WTC11 (cell line): ENCODE results near the gene DGKG. TPM values are rescaled to one million over a fixed set of nuclear protein-coding genes. Genes with fewer than 3 reads are reported as not detected.

ENCODE experiments used
- ATAC-seq: fragments of 200-7000 bp; cut with Tn5 transposase; 2 replicates; pipeline ENCODE4 v1.10.0; 2021; ENCODE audit warnings: mild to moderate bottlenecking, moderate library complexity
- CTCF ChIA-PET: fragments of 300-600 bp; sonication (Branson Sonifier 250); formaldehyde crosslinking; loops from one replicate; lab custom pipeline; 2021; ENCODE audit warnings: antibody characterized with exemption; lab: Charles Lee
- POLR2A ChIA-PET: fragments of 350-600 bp; sonication (Branson Sonifier 250); formaldehyde crosslinking; loops from one replicate; lab custom pipeline; 2021; ENCODE audit warnings: antibody characterized with exemption; lab: Charles Lee
- DNase-seq: peaks from one replicate; pipeline ENCODE4 v3.0.0; 2021; ENCODE audit warnings: low spot score
- H3K27ac Mint-ChIP-seq: 2 replicates; pipeline ENCODE4 v1.8.0; 2021; ENCODE audit warnings: mixed read lengths
- H3K27me3 Mint-ChIP-seq: 2 replicates; pipeline ENCODE4 v1.8.0; 2021; ENCODE audit warnings: low read depth, mild to moderate bottlenecking, moderate library complexity, mixed read lengths
- H3K36me3 Mint-ChIP-seq: 2 replicates; pipeline ENCODE4 v1.8.0; 2021; ENCODE audit warnings: mixed read lengths
- H3K4me1 Mint-ChIP-seq: 2 replicates; pipeline ENCODE4 v1.8.0; 2022; ENCODE audit warnings: mixed read lengths
- H3K4me3 Mint-ChIP-seq: 2 replicates; pipeline ENCODE4 v1.8.0; 2021; ENCODE audit warnings: mild to moderate bottlenecking, moderate library complexity, mixed read lengths
- H3K9me3 Mint-ChIP-seq: 2 replicates; pipeline ENCODE4 v1.8.0; 2021; ENCODE audit warnings: mixed read lengths
- FOXJ3 ChIP-seq: sonication (generic); formaldehyde crosslinking; IDR thresholded peaks from 2 replicates; pipeline ENCODE4 v1.9.0; 2021; ENCODE audit warnings: missing genetic modification reagents, mild to moderate bottlenecking, borderline replicate concordance
- FOXK1 ChIP-seq: sonication (generic); formaldehyde crosslinking; IDR thresholded peaks from 2 replicates; pipeline ENCODE4 v1.8.0; 2022; ENCODE audit warnings: mild to moderate bottlenecking, moderate library complexity, missing genetic modification reagents
- GRHL2 ChIP-seq: fragments of 250-450 bp; sonication (Bioruptor Pico); IDR thresholded peaks from 2 replicates; pipeline ENCODE4 v1.8.0; 2022; ENCODE audit warnings: mild to moderate bottlenecking, moderate library complexity; ENCODE audit not compliant: insufficient replicate concordance, severe bottlenecking
- JUN ChIP-seq: sonication (generic); formaldehyde crosslinking; IDR thresholded peaks from 2 replicates; pipeline ENCODE4 v1.8.0; 2023; ENCODE audit warnings: mild to moderate bottlenecking, missing genetic modification reagents
- MXD4 ChIP-seq: fragments of 250-450 bp; sonication (Bioruptor Pico); IDR thresholded peaks from 2 replicates; pipeline ENCODE4 v1.8.0; 2021; ENCODE audit warnings: mild to moderate bottlenecking, moderate library complexity, borderline replicate concordance
- MYBL2 ChIP-seq: sonication (generic); formaldehyde crosslinking; IDR thresholded peaks from 2 replicates; pipeline ENCODE4 v1.8.1; 2023; ENCODE audit warnings: mild to moderate bottlenecking, moderate library complexity, missing genetic modification reagents
- NFE2L1 ChIP-seq: sonication (generic); formaldehyde crosslinking; IDR thresholded peaks from 2 replicates; pipeline ENCODE4 v1.8.1; 2023; ENCODE audit warnings: missing genetic modification reagents
- NR3C1 ChIP-seq: sonication (generic); formaldehyde crosslinking; conservative IDR thresholded peaks from 2 replicates; pipeline ENCODE4 v1.8.1; 2023; ENCODE audit warnings: low read depth, mild to moderate bottlenecking, missing genetic modification reagents
- PRRX2 ChIP-seq: fragments of 250-450 bp; sonication (Bioruptor Pico); IDR thresholded peaks from 2 replicates; pipeline ENCODE4 v1.8.0; 2021; ENCODE audit warnings: mild to moderate bottlenecking
- TCF7 ChIP-seq: sonication (generic); formaldehyde crosslinking; IDR thresholded peaks from 2 replicates; pipeline ENCODE4 v1.8.0; 2022; ENCODE audit warnings: mild to moderate bottlenecking, low read depth, missing genetic modification reagents, moderate library complexity
- TP53 ChIP-seq: sonication (generic); formaldehyde crosslinking; IDR thresholded peaks from 2 replicates; pipeline ENCODE4 v1.8.1; 2023; ENCODE audit warnings: mild to moderate bottlenecking, missing genetic modification reagents
- ZNF232 ChIP-seq: sonication (generic); formaldehyde crosslinking; IDR thresholded peaks from 2 replicates; pipeline ENCODE4 v1.8.0; 2022; ENCODE audit warnings: mild to moderate bottlenecking, missing genetic modification reagents
- ZNF263 ChIP-seq: sonication (generic); formaldehyde crosslinking; IDR thresholded peaks from 2 replicates; pipeline ENCODE4 v1.8.1; 2022; ENCODE audit warnings: low read depth, mild to moderate bottlenecking, moderate library complexity, missing genetic modification reagents
- ZNF423 ChIP-seq: fragments of 250-450 bp; sonication (Bioruptor Pico); IDR thresholded peaks from 2 replicates; pipeline ENCODE4 v2.1.2; 2022; ENCODE audit warnings: mild to moderate bottlenecking, moderate library complexity
- ZNF671 ChIP-seq: fragments of 250-450 bp; sonication (Bioruptor Pico); IDR thresholded peaks from 2 replicates; pipeline ENCODE4 v1.8.0; 2021; ENCODE audit warnings: mild to moderate bottlenecking
- total RNA-seq: library from RNA; stranded (reverse); gene quantifications from 3 replicates; pipeline ENCODE4 v1.2.3, GENCODE V29; 2021
- TF ChIP-seq, protein P1 (sequence below): sonication (generic); formaldehyde crosslinking; IDR thresholded peaks from 2 replicates; pipeline ENCODE4 v1.8.0; 2022; ENCODE audit warnings: missing genetic modification reagents
- TF ChIP-seq, protein P2 (sequence below): fragments of 250-450 bp; sonication (Bioruptor Pico); IDR thresholded peaks from 2 replicates; pipeline ENCODE4 v1.9.0; 2021; ENCODE audit warnings: moderate library complexity, mild to moderate bottlenecking, inconsistent platforms, borderline replicate concordance
- TF ChIP-seq, protein P3 (sequence below): sonication (generic); formaldehyde crosslinking; IDR thresholded peaks from 2 replicates; pipeline ENCODE4 v1.8.1; 2023; ENCODE audit warnings: mild to moderate bottlenecking, missing genetic modification reagents, moderate library complexity
- TF ChIP-seq, protein P4 (sequence below): sonication (generic); formaldehyde crosslinking; IDR thresholded peaks from 2 replicates; pipeline ENCODE4 v1.8.0; 2022; ENCODE audit warnings: mild to moderate bottlenecking, missing genetic modification reagents
- TF ChIP-seq, protein P5 (sequence below): fragments of 250-450 bp; sonication (Bioruptor Pico); IDR thresholded peaks from 2 replicates; pipeline ENCODE4 v2.1.2; 2022; ENCODE audit warnings: mild to moderate bottlenecking, moderate library complexity
- TF ChIP-seq, protein P6 (sequence below): fragments of 250-450 bp; sonication (Bioruptor Pico); IDR thresholded peaks from 2 replicates; pipeline ENCODE4 v1.9.0; 2021; ENCODE audit warnings: mild to moderate bottlenecking
- TF ChIP-seq, protein P7 (sequence below): sonication (generic); formaldehyde crosslinking; IDR thresholded peaks from 2 replicates; pipeline ENCODE4 v1.8.0; 2022; ENCODE audit warnings: mild to moderate bottlenecking, missing genetic modification reagents
- TF ChIP-seq, protein P8 (sequence below): sonication (generic); formaldehyde crosslinking; IDR thresholded peaks from 2 replicates; pipeline ENCODE4 v1.8.1; 2022; ENCODE audit warnings: missing genetic modification reagents, borderline replicate concordance
- TF ChIP-seq, protein P9 (sequence below): sonication (generic); formaldehyde crosslinking; IDR thresholded peaks from 2 replicates; pipeline ENCODE4 v1.8.1; 2023; ENCODE audit warnings: mild to moderate bottlenecking, missing genetic modification reagents, moderate library complexity
- TF ChIP-seq, protein P10 (sequence below): sonication (generic); formaldehyde crosslinking; IDR thresholded peaks from 2 replicates; pipeline ENCODE4 v1.8.1; 2022; ENCODE audit warnings: mild to moderate bottlenecking, moderate library complexity, missing genetic modification reagents

The DGKG gene
- total RNA-seq, 1 experiment from 2014 or later = 0.92 TPM

DNA sequence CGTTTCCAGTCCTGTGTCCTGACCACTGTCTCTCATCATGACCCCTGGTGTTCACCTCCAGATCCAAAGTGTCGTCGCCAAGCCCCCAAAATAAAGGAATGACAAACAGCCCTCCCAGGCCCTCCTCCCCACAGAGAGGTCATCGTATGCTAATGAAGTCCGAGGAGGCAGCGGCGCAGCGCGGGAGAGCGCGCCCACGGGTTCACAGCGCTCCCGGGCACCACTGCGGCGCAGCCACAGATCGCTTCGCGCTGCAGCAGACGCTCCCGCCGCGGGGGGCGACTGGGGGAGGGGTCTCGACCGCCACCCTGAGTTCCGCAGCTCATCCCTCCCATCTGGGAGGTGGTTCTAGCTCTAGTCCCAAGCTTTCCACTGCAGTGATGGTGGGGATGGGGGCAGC is 1.3 kb downstream of the DGKG start:
- no peak overlapping the region for H3K27ac Mint-ChIP-seq
- DNase-seq = peak; percentile 64
- no peaks in the 10 kb centered on the region for H3K36me3 Mint-ChIP-seq
- ChIA-PET CTCF (interaction anchor here (1.5 kb wide), 1 partner anchor 417 kb away, joined by 3 read pairs; no protein-coding TSS in a partner anchor), POLR2A (no interaction called here)
- H3K27me3 Mint-ChIP-seq = peaks cover 75% of the 10 kb centered on the region
- H3K4me3 Mint-ChIP-seq = peak overlapping the region; percentile 73
- ATAC-seq = peak; percentile 30; the same call in 1 of the 2 replicates
- H3K4me1 Mint-ChIP-seq = peaks cover 14% of the 10 kb centered on the region
- H3K9me3 Mint-ChIP-seq = no peaks in the 10 kb centered on the region
- TF ChIP-seq TP53 = 0 out of 2 replicates have a peak, but pooled peaks have one; percentile 37
- no peak for TF ChIP-seq TCF7
- TF ChIP-seq NFE2L1 = no peak
- TF ChIP-seq NR3C1 (CRISPR knock-in tag) = 0 out of 2 replicates have a peak, but pooled peaks have one; percentile 54
- TF ChIP-seq, protein P1, sequence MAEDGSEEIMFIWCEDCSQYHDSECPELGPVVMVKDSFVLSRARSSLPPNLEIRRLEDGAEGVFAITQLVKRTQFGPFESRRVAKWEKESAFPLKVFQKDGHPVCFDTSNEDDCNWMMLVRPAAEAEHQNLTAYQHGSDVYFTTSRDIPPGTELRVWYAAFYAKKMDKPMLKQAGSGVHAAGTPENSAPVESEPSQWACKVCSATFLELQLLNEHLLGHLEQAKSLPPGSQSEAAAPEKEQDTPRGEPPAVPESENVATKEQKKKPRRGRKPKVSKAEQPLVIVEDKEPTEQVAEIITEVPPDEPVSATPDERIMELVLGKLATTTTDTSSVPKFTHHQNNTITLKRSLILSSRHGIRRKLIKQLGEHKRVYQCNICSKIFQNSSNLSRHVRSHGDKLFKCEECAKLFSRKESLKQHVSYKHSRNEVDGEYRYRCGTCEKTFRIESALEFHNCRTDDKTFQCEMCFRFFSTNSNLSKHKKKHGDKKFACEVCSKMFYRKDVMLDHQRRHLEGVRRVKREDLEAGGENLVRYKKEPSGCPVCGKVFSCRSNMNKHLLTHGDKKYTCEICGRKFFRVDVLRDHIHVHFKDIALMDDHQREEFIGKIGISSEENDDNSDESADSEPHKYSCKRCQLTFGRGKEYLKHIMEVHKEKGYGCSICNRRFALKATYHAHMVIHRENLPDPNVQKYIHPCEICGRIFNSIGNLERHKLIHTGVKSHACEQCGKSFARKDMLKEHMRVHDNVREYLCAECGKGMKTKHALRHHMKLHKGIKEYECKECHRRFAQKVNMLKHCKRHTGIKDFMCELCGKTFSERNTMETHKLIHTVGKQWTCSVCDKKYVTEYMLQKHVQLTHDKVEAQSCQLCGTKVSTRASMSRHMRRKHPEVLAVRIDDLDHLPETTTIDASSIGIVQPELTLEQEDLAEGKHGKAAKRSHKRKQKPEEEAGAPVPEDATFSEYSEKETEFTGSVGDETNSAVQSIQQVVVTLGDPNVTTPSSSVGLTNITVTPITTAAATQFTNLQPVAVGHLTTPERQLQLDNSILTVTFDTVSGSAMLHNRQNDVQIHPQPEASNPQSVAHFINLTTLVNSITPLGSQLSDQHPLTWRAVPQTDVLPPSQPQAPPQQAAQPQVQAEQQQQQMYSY (CRISPR knock-in tag) = no peak
- TF ChIP-seq MYBL2 = no peak
- TF ChIP-seq, protein P2, sequence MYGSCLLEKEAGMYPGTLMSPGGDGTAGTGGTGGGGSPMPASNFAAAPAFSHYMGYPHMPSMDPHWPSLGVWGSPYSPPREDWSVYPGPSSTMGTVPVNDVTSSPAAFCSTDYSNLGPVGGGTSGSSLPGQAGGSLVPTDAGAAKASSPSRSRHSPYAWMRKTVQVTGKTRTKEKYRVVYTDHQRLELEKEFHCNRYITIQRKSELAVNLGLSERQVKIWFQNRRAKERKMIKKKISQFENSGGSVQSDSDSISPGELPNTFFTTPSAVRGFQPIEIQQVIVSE (CRISPR knock-in tag) = no peak
- TF ChIP-seq, protein P3, sequence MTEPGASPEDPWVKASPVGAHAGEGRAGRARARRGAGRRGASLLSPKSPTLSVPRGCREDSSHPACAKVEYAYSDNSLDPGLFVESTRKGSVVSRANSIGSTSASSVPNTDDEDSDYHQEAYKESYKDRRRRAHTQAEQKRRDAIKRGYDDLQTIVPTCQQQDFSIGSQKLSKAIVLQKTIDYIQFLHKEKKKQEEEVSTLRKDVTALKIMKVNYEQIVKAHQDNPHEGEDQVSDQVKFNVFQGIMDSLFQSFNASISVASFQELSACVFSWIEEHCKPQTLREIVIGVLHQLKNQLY (CRISPR knock-in tag) = no peak
- TF ChIP-seq, protein P4, sequence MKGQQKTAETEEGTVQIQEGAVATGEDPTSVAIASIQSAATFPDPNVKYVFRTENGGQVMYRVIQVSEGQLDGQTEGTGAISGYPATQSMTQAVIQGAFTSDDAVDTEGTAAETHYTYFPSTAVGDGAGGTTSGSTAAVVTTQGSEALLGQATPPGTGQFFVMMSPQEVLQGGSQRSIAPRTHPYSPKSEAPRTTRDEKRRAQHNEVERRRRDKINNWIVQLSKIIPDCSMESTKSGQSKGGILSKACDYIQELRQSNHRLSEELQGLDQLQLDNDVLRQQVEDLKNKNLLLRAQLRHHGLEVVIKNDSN = no peak
- TF ChIP-seq, protein P5, sequence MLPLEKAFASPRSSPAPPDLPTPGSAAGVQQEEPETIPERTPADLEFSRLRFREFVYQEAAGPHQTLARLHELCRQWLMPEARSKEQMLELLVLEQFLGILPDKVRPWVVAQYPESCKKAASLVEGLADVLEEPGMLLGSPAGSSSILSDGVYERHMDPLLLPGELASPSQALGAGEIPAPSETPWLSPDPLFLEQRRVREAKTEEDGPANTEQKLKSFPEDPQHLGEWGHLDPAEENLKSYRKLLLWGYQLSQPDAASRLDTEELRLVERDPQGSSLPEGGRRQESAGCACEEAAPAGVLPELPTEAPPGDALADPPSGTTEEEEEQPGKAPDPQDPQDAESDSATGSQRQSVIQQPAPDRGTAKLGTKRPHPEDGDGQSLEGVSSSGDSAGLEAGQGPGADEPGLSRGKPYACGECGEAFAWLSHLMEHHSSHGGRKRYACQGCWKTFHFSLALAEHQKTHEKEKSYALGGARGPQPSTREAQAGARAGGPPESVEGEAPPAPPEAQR = no peak
- TF ChIP-seq, protein P6, sequence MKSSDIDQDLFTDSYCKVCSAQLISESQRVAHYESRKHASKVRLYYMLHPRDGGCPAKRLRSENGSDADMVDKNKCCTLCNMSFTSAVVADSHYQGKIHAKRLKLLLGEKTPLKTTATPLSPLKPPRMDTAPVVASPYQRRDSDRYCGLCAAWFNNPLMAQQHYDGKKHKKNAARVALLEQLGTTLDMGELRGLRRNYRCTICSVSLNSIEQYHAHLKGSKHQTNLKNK (CRISPR knock-in tag) = no peak
- no peak for TF ChIP-seq ZNF232 (CRISPR knock-in tag)
- TF ChIP-seq, protein P7, sequence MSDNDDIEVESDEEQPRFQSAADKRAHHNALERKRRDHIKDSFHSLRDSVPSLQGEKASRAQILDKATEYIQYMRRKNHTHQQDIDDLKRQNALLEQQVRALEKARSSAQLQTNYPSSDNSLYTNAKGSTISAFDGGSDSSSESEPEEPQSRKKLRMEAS (CRISPR knock-in tag) = no peak
- TF ChIP-seq ZNF671 = no peak
- peak; percentile 46 for TF ChIP-seq ZNF423
- TF ChIP-seq, protein P8, sequence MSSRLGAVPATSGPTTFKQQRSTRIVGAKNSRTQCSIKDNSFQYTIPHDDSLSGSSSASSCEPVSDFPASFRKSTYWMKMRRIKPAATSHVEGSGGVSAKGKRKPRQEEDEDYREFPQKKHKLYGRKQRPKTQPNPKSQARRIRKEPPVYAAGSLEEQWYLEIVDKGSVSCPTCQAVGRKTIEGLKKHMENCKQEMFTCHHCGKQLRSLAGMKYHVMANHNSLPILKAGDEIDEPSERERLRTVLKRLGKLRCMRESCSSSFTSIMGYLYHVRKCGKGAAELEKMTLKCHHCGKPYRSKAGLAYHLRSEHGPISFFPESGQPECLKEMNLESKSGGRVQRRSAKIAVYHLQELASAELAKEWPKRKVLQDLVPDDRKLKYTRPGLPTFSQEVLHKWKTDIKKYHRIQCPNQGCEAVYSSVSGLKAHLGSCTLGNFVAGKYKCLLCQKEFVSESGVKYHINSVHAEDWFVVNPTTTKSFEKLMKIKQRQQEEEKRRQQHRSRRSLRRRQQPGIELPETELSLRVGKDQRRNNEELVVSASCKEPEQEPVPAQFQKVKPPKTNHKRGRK (CRISPR knock-in tag) = no peak
- TF ChIP-seq FOXK1 (CRISPR knock-in tag) = no peak
- TF ChIP-seq, protein P9, sequence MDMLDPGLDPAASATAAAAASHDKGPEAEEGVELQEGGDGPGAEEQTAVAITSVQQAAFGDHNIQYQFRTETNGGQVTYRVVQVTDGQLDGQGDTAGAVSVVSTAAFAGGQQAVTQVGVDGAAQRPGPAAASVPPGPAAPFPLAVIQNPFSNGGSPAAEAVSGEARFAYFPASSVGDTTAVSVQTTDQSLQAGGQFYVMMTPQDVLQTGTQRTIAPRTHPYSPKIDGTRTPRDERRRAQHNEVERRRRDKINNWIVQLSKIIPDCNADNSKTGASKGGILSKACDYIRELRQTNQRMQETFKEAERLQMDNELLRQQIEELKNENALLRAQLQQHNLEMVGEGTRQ (CRISPR knock-in tag) = no peak
- no peak for TF ChIP-seq JUN (CRISPR knock-in tag)
- no peak for TF ChIP-seq MXD4
- no peak for TF ChIP-seq ZNF263 (CRISPR knock-in tag)
- TF ChIP-seq, protein P10, sequence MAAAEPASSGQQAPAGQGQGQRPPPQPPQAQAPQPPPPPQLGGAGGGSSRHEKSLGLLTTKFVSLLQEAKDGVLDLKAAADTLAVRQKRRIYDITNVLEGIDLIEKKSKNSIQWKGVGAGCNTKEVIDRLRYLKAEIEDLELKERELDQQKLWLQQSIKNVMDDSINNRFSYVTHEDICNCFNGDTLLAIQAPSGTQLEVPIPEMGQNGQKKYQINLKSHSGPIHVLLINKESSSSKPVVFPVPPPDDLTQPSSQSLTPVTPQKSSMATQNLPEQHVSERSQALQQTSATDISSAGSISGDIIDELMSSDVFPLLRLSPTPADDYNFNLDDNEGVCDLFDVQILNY (CRISPR knock-in tag) = no peak
- no peak for TF ChIP-seq PRRX2
- TF ChIP-seq GRHL2 = no peak
- TF ChIP-seq FOXJ3 (CRISPR knock-in tag) = no peak
